ENCODE results near the gene STMN3.

Gene STMN3

GRCh38 chr20:63692436-63693082 lies 39.3 kb upstream of the STMN3 start:
- in situ Hi-C loops (cut with MboI; ENCODE audit: low sequenced_read_pairs), result no loop called here

GRCh38 chr20:63691711-63692435 lies 38.6 kb upstream of the STMN3 start:
- in situ Hi-C loops (cut with MboI; ENCODE audit: low sequenced_read_pairs), result no loop called here

- in situ Hi-C loops (cut with MboI; ENCODE audit: low sequenced_read_pairs), result no loop called here
Observed at GRCh38 chr20:63690898-63691710, 37.9 kb upstream of the STMN3 start.

- in situ Hi-C loops (cut with MboI; ENCODE audit: low sequenced_read_pairs), result no loop called here
Observed at GRCh38 chr20:63690003-63690897, 37.0 kb upstream of the STMN3 start.

GRCh38 chr20:63689046-63690002 lies 36.1 kb upstream of the STMN3 start:
- in situ Hi-C loops (cut with MboI; ENCODE audit: low sequenced_read_pairs), result no loop called here

GRCh38 chr20:63688228-63689045 lies 35.2 kb upstream of the STMN3 start:
- in situ Hi-C loops (cut with MboI; ENCODE audit: low sequenced_read_pairs), result no loop called here

- in situ Hi-C loops (cut with MboI; ENCODE audit: low sequenced_read_pairs), result no loop called here
Observed at GRCh38 chr20:63687419-63688178, 34.4 kb upstream of the STMN3 start.

- in situ Hi-C loops (cut with MboI; ENCODE audit: low sequenced_read_pairs), result no loop called here
Observed at GRCh38 chr20:63686492-63687321, 33.5 kb upstream of the STMN3 start.

- in situ Hi-C loops (cut with MboI; ENCODE audit: low sequenced_read_pairs), result no loop called here
Observed at GRCh38 chr20:63686094-63686491, 32.9 kb upstream of the STMN3 start.

- in situ Hi-C loops (cut with MboI; ENCODE audit: low sequenced_read_pairs), result no loop called here
Observed at GRCh38 chr20:63685269-63686026, 32.2 kb upstream of the STMN3 start.

GRCh38 chr20:63682384-63683139 lies 29.3 kb upstream of the STMN3 start:
- in situ Hi-C loops (cut with MboI; ENCODE audit: low sequenced_read_pairs), result no loop called here

GRCh38 chr20:63681609-63682142 lies 28.5 kb upstream of the STMN3 start:
- in situ Hi-C loops (cut with MboI; ENCODE audit: low sequenced_read_pairs), result no loop called here

- in situ Hi-C loops (cut with MboI; ENCODE audit: low sequenced_read_pairs), result no loop called here
Observed at GRCh38 chr20:63680857-63681608, 27.8 kb upstream of the STMN3 start.

GRCh38 chr20:63680427-63680826 lies 27.2 kb upstream of the STMN3 start:
- in situ Hi-C loops (cut with MboI; ENCODE audit: low sequenced_read_pairs), result no loop called here

GRCh38 chr20:63679799-63680305 lies 26.6 kb upstream of the STMN3 start:
- in situ Hi-C loops (cut with MboI; ENCODE audit: low sequenced_read_pairs), result no loop called here
